HG03558 (cell line): ENCODE data around the gene SH2D3C.
A peak's percentile ranks its signal among the peaks of the same experiment; 100 is the strongest.

Source experiments
- ATAC-seq: cut with Tn5 transposase; IDR thresholded peaks from one replicate; pipeline ENCODE4 v1.9.1; 2021; ENCODE audit warnings: moderate number of reproducible peaks; ENCODE audit not compliant: unreplicated experiment; ENCODE audit errors: extremely low read depth

Gene SH2D3C

GRCh38 chr9:127746959-127747569, 31.4 kb downstream of the SH2D3C start:
- ATAC-seq: no peak

DNA sequence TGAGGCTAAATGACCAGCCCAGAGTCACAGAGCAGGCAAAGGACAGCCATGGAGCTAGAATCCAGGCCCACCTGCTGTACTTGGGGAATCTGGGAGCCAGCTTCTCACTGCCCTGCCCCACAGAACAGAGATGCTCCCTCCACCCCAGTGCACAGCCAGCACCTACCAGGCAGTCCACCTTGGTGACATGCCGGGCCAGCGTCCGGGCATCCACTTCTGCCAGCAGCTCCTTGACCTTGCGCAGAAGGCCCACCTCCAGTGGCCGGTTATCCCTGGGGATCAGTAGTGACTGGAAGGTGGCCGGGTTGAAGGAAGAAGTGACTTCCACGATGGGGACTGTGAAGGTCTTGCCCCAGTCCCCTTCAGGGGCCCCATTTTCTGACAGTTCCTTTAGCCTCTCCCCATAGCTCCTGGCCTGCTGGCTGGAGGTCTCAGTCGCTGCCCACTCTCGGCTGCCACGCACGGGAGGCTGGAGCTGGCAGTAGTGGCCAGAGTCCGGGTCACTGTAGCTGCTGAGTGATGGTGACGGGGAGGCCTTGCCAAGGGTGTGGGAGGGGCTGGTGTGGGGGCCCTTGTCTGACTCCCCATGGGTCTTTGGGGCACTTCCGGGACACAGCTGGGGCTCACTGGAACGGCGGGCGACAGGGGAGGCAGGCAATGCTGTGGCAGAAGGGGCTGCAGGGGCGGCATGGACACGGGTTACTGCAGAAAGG, 33.9 kb downstream of the SH2D3C start:
- no peak for ATAC-seq

- no peak for ATAC-seq
Observed at GRCh38 chr9:127742435-127743088, 35.9 kb downstream of the SH2D3C start.

DNA sequence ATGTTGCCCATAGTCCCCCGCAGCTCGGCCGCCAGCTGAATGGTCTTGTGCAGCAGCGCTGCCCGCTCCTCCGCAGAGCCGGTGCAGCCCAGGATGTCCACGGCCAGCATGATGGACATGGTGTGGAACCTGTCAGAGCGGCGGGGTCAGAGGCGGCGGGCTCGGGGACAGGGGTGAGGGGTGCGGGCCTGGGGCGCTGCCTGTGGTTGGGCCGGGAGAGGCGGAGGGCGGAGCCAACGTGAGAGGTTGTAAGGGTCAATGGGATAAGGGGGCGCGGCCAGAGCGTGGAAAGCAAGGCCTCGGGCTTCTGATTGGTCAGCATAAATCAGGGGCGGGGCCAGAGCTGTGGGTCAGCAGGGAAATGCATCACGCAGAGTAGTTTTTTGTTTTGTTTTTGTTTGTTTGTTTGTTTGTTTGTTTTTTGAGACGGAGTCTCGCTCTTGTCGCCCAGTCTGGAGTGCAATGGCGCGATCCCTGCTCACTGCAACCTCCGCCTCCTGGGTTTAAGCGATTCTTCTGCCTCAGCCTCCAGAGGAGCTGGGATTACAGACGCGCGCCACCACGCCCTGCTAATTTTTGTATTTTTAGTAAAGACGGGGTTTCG, 36.5 kb downstream of the SH2D3C start:
- no peak for ATAC-seq

- no peak for ATAC-seq
Observed at GRCh38 chr9:127739614-127740330, 38.7 kb downstream of the SH2D3C start.

DNA sequence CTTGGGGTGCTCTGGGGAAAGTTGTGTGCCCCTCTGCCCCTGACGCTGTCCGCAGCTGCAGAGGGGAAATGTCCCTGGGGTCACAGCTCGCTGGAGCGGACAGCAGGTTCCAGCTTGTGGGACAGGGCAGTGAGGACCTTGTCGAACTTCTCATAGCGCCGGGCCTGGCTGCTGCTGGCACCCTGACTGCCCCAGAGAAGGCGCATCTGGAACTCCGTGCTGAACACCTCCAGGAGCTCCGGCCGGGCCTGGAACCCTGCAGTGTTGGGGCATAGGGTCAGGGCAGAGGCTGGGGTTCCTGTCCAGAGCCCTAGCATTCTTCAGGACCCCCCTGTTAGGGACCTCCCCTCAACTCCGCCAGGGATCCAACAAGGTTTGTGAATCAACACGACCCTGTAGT, 39.8 kb downstream of the SH2D3C start:
- no peak for ATAC-seq

DNA sequence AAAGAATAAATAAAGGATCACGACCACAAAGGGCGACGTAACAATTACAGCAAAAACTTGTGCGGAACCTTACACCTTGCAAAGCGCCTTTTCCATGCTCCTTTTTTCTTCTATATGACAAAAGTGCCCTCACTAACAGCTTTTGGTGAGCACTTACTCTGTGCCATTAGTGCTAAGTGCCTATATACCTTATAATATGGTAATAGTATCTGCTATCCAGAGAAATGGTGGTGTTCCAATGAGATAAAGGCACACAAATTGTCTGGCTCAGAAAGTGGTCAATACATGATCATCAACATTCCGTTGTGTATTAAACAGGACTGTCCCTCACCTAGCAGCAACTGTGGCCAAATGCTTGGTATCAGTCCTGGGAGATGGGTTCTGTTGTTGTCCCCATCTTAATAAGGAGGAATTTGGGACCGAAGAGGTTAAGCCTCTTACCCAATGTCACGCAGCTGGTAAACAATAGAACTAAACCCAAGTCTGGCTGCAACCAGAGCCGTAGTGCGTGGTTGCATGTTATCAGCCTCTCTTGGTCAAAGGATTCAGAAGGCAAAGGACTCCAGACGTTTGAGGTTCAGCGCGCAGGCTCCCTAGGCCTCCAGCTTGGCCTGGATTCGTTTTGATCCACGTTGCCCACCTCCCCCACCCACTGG, 42.8 kb downstream of the SH2D3C start:
- ATAC-seq: no peak

DNA sequence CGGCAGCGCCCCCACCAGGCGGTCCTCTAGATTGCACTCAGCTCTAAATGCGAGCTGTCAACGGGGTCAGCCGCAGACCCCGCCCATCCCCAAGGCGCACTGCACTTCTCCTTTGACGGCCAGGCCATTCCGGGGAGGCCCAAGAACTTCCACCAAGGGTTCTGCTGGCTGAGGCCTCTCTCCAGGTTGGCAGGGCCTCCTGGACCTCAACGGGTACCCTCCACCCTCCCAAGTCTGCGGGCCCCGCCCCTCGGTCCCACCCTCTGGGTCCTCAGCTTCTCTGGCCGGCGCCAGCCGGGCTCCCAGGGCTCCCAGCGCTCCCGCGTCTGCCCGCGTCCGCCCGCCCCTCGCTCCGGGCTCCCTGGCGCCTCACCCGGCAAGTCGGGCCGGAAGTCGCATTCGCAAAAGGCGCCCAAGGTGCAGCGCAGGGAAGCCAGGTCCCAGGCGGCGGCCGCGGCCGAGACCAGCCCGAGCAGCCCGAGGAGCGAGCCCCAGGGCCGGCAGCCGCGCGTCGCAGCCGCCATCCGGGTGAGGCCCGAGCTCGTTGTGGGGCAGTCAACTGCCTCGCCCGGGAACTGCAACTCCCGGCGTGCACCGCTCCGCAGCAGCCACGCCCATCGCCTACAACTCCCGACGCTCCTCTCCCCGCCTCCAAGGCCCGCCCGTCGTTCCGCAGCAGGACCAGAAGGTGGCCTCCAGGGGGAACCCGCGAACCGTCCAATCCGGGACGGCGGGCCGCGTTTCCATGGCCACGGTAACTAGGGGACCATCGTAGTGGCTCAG, 43.5 kb downstream of the SH2D3C start, which contains the start of gene TOR2A:
Gene TOR2A (minus strand): TSS at position 548 of the 783 bp plus-strand sequence. CDS start 24 bp downstream, at position 524.
- ATAC-seq: peak; percentile 50

DNA sequence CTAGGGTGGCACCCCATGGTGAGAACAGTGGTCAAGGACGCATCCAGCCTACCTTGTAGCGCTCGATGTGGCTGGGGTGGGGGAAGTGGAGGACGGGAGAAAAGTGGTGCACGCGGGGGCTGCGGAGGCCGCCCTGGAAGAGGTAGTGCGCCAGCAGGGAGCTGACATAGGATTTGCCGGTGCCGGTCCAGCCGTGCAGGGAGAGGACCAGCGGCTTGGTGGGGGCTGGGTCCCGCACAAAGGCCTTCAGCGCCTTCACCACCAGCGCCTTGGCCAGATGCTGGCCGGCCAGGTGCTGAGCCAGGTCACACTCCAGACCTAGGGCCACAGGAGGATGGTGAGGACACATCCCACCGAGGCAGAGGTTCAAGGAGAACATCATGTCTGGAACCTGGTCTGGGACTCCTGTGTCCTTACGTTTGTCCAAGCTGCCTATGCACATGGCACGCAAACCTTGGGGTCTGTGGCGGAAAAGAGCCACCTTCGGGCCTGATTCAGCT, 44.2 kb downstream of the SH2D3C start:
- ATAC-seq: no peak

- ATAC-seq: no peak
Observed at GRCh38 chr9:127733614-127734013, 44.9 kb downstream of the SH2D3C start.

GRCh38 chr9:127732444-127732843, 46.0 kb downstream of the SH2D3C start:
- no peak for ATAC-seq

GRCh38 chr9:127731938-127732337, 46.5 kb downstream of the SH2D3C start:
- ATAC-seq: no peak

- no peak for ATAC-seq
Observed at GRCh38 chr9:127730799-127731410, 47.6 kb downstream of the SH2D3C start.

DNA sequence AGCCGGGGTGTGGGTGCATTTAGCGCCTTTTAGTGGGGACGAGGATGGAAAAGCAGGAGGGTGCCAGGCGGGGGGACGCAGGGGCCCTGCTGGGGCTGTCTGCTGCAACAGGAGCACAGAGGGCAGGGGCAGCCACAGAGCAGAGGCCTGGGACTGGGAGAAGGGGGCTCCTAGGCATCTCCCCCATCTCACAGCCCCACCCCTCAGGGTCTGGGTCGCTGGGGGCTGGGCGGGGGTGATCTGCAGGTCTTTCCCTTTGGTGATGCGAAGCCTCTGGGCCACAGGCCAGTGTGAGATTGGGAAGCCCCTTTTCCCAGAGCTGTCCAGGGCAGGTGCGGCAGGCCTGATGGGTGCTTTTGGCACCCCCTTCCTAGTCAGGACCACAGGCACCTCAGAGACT, 48.2 kb downstream of the SH2D3C start:
- ATAC-seq: no peak

DNA sequence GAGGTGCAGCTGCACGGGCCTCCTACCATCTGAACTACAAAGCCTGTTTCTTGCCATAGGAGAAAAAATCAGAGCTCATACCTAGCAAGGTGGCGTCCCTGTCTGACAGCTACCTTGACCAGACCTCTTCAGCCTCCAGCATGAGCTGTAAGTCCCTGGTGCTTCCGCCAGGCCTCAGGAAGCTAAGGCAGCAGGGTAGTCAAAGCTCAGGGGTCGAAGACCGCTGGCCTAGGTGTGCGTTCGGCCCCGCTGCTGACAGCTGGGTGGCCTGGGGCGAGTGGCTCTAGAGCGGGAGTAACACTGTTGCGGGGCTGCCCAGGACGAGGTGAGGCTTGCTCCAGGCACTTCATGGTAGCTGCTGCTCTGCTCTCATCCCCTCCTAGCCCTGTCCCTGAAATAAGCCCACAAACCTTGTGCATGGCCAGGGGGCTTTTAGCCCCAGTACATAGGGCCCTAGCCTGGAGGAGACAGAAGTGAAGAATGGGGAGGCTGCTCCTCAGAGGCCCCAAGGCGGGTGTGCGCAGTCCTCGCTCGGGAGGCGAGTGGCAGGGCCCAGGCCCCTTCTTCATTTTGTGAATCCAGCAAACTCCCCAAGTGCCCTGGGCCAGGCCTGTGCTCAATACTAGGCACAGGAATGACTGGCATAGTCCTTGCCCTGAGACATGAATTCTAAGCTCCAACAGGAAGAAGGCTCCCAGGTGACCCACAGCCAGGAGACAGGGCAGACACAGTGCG, 48.8 kb downstream of the SH2D3C start:
- ATAC-seq: no peak

DNA sequence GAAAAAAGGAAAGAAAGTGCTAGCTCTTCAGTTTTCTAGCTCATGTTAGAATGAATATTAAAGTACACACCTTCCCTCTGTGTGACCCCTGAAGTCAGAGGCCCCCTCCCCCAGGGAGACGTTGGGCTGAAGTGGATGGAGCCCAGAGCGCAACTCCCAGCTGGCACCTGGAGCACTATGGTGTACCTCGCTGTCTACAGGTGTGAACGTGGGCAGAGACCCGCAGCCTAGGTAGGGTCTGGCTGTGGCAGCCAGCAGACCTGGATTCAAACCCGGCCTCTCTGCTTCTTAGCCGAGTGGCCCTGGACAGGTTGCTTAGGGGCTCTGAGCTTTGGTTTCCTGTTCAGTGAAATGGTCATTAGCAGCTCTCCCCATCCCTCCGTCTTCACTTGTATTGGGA, 49.7 kb downstream of the SH2D3C start:
- ATAC-seq: no peak

DNA sequence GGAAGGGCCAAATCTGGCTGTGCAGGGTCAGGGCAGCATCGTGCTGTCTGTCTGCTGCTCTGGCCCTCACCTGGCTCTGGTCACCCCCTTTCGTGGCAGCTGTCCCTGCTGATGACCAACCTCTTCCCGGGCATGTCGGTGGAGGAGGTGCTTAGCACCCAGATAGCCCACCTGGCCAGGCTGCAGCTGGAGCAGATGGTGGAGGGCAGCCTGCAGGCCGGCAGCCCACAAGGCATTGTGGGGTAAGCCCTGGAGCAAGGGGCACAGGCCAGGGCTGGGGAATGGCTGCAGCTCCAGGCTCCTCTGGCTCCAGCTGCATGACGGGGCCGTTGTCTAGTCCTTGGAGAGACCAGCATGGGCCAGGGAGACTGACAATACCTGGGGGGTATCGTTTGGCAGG, 51.6 kb downstream of the SH2D3C start:
- ATAC-seq: no peak

DNA sequence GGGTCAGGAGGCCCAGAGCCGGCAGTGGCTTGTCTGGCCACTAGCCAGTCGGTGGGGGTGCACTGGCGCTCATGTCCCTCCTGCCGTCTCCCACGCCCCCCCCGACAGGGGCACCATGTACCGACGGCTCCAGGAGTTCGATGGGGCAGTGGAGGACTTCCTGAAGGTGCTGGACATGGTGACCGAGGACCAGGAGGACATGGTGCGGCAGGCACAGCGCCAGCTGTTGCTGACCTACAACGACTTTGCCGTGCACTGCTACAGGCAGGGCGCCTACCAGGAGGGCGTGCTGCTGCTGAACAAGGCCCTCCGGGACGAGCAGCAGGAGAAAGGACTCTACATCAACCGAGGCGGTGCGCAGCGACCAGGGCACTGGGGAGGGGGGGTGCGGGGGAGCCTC, 54.5 kb downstream of the SH2D3C start:
- ATAC-seq: no peak
